Hematopoietic multipotent progenitor cell treated with erythropoietin and hydrocortisone succinate and interleukin-3 and kit ligand, for 4 days (in vitro differentiated cells): ENCODE data around the gene TMEM80.
"Not testable (repeated sequence)": the region's sequence is repeated elsewhere in the genome, so short reads cannot be mapped to it uniquely, and the experiment has no call there.

Source experiments
- DNase-seq: peaks from one replicate; pipeline ENCODE4 v3.0.0-alpha.2; 2015

The TMEM80 gene

DNA sequence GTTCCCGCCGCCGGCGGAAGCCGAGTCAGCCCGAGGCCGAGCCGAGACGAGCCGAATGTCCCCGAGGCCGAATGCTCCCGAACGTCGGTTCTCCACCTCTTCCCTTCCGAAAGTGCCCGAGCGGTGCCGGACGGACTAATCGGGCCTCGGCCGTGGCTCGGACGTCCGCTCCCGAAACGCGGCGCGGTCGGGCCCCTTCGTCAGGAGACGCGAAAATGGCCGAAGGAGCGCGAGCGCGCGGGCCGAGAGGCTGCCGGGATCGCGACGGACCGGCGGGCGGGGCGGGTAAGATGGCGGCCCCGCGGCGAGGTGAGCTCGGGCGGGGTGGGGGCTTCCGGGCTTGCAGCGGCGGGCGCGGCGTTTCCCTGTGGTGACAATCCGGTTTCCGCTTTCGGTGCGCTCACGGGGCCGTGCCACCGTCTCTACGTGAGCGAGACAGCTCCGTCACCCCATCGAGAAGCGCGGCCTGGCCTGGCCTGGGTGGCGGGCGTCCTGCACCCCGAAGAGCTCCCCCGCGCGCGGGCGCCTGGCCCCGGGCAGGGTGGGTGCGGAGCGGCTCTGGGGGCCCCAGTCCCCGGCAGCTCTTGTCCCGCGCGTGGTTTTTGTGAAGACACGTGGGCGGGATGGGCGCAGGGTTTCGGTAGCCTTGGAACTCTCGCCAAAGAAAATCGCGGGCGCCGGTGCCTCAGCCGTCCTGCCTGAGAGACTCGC, at the start of gene TMEM80:
TSS of gene TMEM80 (plus strand) at position 279 of the 711 bp plus-strand sequence. CDS start at position 291, 12 bp downstream.
- DNase-seq: peak; percentile 100

DNA sequence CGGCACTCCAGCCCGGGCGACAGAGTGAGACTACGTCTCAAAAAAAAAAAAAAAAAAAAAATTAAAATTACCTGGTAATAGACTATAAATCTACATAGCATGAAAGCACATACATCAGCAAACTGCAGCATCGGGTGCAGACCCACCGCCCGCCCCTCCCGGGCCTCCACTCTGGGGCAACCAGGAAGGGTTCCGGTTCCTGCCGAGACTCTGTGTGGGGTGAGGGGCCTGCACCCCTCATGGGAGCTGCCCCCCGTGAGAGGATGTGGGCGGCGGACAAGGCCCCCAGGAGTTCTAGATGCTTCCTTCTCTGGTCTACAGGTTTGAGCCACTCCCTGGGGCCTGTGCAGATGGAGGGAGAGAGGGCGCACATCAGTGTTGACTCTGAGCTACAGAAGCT, 49.4 kb upstream of the TMEM80 start:
- no peak for DNase-seq

DNA sequence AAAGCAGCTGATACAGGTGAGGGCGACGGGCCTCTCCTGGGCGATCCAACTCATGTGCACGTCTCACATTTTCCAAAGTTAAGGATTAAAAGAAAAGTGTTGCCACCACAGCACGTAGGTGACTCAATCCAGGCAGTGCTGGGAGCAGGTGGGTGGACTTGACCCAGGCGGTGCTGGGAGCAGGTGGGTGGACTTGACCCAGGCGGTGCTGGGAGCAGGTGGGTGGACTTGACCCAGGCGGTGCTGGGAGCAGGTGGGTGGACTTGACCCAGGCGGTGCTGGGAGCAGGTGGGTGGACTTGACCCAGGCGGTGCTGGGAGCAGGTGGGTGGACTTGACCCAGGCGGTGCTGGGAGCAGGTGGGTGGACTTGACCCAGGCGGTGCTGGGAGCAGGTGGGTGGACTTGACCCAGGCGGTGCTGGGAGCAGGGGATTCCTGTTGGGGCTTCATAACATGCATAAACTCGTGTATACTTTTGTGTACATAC, 47.9 kb upstream of the TMEM80 start:
- not testable (repeated sequence) for DNase-seq

GRCh38 chr11:650482-650881, 45.1 kb upstream of the TMEM80 start:
- DNase-seq: no peak

- DNase-seq: not testable (repeated sequence)
Measured at GRCh38 chr11:653136-653535, 42.5 kb upstream of the TMEM80 start.

DNA sequence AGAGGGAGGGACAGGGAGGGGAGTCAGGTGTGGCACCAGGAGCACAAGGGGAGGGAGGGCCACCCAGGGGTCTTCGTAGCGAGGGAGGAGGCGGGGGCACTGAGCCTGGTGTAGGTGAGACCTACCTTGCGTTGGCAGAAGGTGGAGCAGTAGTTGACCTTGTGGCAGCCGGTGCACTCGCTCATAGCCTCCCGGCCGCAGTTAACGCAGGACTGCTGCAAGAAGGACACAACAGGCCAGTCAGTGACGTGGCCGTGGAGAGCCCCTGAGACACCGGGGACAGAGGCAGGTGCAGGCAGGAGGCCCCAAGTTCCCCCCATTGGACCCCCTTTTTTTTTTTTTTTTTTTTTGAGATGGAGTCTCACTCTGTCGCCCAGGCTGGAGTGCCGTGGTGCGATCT, 41.8 kb upstream of the TMEM80 start:
- DNase-seq: no peak

DNA sequence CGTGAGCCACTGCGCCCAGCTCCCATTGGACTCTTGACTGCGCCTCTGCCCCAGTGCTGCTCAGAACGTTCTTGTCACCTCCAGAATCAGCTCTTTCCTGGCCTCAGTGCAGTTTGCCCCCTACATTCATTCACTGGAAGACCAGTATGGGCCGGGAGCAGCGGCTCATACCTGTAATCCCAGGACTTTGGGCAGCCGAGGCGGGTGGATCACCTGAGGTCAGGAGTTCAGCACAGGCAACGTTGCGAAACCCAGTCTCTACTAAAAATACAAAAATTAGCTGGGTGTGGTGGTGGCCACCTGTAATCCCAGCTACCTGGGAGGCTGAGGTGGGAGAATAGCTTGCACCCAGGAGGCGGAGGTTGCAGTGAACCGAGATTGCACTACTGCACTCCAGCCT, 41.2 kb upstream of the TMEM80 start:
- not testable (repeated sequence) for DNase-seq

DNA sequence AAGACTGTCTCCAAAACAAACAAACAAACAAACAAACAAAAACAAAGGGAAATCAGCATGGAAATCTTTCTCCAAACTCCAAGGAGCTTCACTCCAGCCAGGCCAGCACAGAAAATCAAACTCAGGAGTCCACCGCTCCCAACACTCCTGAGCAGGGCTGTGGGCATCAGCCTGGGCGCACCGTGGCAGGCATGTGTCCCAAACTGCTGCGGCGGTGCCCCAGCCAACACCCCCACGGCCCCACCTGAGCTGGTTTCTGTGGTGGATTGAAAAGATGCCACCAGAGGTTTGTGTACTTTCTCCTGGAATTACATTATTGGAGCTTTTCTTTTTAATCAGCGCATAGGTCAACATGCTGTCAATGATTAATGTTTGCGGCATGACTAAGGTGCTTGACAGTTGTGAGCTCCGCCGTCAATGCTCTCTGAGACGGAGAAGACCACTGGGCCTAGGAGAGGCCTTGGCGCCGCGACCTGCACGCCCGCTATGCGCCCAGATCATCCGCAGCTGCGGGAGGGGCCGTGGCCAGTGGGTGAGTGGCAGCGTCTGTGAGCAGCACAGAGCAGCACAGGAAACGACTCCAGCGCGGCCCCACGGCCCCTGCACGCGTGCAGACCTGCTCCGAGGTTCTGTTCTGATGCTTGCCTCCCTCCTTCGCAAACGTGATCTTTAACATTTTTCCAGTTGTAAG, 40.4 kb upstream of the TMEM80 start:
- DNase-seq: no peak

GRCh38 chr11:656426-656825, 39.2 kb upstream of the TMEM80 start:
- DNase-seq: no peak

- no peak for DNase-seq
Measured at GRCh38 chr11:656866-657265, 38.8 kb upstream of the TMEM80 start.

- no peak for DNase-seq
Measured at GRCh38 chr11:657691-658126, 37.9 kb upstream of the TMEM80 start.

DNA sequence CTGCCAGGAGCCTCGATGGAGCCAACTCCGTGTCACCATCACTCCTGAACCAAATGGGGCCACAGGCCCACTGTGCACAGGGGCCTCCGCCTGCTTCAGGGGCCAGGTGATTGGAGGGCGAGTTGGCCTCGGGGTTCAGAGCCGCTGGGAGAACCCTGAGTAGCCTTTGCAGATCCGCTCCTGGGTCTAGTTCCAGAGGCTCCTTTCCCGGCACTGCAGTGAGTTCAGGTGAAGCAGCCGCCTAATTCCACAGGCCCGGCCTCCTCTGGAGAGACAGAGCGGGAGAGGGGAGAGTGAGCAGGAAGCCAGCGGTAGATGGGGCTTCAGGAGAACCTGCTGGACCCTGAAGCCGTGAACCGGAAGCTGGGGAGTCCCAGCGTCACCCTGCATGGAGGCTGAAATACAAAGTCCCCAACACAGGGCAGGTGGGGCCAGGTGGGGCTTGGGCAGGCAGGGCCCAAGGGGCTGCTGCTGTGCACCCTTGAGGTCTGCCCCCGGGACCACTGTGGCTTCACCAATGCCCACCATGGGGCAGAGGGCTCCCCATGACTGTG, 36.0 kb upstream of the TMEM80 start:
- DNase-seq: no peak

GRCh38 chr11:660281-660680, 35.3 kb upstream of the TMEM80 start:
- no peak for DNase-seq

GRCh38 chr11:660681-661444, 34.8 kb upstream of the TMEM80 start:
- DNase-seq: no peak

GRCh38 chr11:662689-663274, 32.8 kb upstream of the TMEM80 start:
- peak; percentile 74 for DNase-seq

DNA sequence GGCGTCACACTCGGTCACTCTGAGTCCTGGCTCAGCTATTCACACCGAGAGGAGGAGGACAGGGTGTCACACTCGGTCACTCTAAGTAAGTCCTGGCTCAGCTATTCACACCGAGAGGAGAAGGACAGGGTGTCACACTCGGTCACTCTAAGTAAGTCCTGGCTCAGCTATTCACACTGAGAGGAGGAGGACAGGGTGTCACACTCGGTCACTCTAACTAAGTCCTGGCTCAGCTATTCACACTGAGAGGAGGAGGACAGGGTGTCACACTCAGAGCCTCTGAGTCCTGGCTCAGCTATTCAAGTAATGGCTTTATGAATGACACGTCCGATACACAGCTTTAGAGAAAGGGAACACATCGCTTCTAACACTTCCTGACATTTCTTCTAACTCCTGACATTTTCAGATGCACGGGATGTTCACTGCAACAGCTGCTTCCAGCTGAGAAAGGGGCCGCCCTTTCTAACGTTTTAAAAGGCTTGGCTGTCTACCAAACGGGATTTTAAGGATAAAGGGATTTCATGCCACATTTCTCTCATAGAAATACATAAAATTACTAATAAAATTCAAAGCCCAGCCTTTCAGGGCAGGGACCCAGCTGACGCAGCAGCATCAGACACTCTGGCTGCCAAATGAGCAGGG, 30.4 kb upstream of the TMEM80 start:
- no peak for DNase-seq

DNA sequence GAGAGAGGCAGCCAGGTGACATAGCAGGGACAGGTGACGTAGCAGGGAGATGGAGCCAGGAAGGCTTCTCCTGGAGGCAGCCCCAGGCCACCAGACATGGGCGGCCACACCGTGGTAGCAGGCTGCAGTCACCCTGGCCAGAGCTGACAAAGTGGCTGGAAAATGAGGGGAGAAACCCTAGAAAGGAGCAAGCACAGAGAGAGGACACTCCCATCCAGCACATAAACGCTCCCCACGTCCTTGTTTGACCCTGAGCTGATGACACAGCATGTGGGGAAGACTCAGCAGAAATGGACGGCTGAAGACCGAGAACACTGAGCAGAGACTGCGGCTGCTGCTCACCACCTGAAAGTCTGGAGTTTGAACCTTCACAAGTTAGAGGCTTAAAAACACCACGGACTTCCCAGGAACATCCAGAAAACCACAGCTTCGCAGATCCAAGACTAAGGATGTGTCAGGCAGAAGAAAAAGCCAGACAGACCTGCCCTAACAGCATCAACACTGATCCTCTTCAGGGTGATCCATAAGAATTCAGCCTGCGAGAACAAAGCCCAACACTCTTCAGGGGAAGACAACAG, 29.8 kb upstream of the TMEM80 start:
- peak; percentile 76 for DNase-seq

DNA sequence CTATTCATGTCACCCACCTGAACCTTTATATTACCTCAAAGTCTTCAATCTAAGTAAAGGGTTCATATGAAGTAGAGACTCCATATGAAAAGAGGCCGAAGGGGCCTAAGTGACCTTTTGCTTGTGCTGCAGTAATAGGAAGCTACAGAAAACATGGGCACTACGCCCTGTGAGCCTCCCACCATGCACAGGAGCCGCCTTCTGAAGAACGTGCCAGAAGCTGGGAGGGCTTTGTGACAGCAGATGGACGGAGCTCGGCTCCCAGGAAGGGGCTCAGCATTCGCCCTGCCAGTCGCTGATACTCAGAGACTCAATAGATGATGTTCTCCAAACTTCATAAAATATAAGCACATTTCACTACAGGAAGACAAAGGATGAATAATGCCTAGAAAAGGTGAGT, 21.8 kb upstream of the TMEM80 start:
- DNase-seq: no peak

GRCh38 chr11:674406-674805, 21.2 kb upstream of the TMEM80 start:
- no peak for DNase-seq

DNA sequence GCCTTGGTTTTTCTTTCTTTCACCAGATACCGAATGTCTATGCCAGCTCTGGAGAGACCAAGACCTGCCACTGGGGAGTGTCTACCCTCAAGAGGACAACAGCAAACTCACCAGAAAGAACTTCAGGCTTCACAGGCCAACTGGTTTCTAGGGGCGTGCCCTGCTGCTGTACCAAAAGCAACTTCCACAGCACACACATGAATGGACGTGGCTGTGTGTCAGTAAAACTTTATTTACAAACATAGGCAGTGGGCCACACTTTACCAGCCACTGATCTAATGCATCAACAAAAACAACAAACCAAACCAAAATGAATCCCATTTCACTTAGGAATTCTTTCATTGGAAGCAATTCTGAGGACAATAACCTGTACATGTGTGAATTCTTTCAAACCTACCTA, 17.3 kb upstream of the TMEM80 start:
- DNase-seq: no peak

- DNase-seq: no peak
Measured at GRCh38 chr11:679271-680207, 16.1 kb upstream of the TMEM80 start.
